Measurements from ENCODE around the gene POU3F1. TPM values are rescaled to one million over a fixed set of nuclear protein-coding genes. Genes with fewer than 3 reads are reported as not detected.

The POU3F1 gene
- total RNA-seq, 1 donor from 2014 or later: 1.2 TPM

GRCh38 chr1:38028671-38029070 lies 17.9 kb downstream of the POU3F1 start:
- Mint-ChIP-seq H3K27ac (ENCODE audit: unreplicated experiment) (peak overlapping the region; percentile 84), H3K36me3 (ENCODE audit: low read depth, unreplicated experiment) (peaks cover 24% of the 10 kb centered on the region), H3K9me3 (ENCODE audit: unreplicated experiment) (no peaks in the 10 kb centered on the region), H3K27me3 (ENCODE audit: unreplicated experiment) (peaks cover 5% of the 10 kb centered on the region), H3K4me1 (ENCODE audit: unreplicated experiment) (peaks cover 58% of the 10 kb centered on the region), H3K4me3 (ENCODE audit: unreplicated experiment) (peak overlapping the region; percentile 71)
- no peak for TF ChIP-seq CTCF (IDR thresholded peaks at IDR 0.05; ENCODE audit: unreplicated experiment)
- DNase-seq (ENCODE audit: low spot score): no peak

- Mint-ChIP-seq H3K4me3 (ENCODE audit: unreplicated experiment) (peak overlapping the region; percentile 51), H3K27ac (ENCODE audit: unreplicated experiment) (no peak overlapping the region)
These were observed 18.4 kb downstream of the POU3F1 start for GRCh38 chr1:38028105-38028591.

GRCh38 chr1:38027201-38028104 lies 19.1 kb downstream of the POU3F1 start:
- no peaks in the 10 kb centered on the region for H3K9me3 Mint-ChIP-seq (ENCODE audit: unreplicated experiment)
- DNase-seq (ENCODE audit: low spot score): no peak
- peak overlapping the region; percentile 81 for H3K27ac Mint-ChIP-seq (ENCODE audit: unreplicated experiment)
- H3K36me3 Mint-ChIP-seq (ENCODE audit: low read depth, unreplicated experiment): peaks cover 33% of the 10 kb centered on the region
- TF ChIP-seq CTCF (IDR thresholded peaks at IDR 0.05; ENCODE audit: unreplicated experiment): no peak
- peaks cover 58% of the 10 kb centered on the region for H3K4me1 Mint-ChIP-seq (ENCODE audit: unreplicated experiment)
- peak overlapping the region; percentile 51 for H3K4me3 Mint-ChIP-seq (ENCODE audit: unreplicated experiment)
- H3K27me3 Mint-ChIP-seq (ENCODE audit: unreplicated experiment): peaks cover 6% of the 10 kb centered on the region

More at GRCh38 chr1:38028105-38028591, 18.4 kb downstream of the POU3F1 start:
- Mint-ChIP-seq H3K9me3 (ENCODE audit: unreplicated experiment) (no peaks in the 10 kb centered on the region), H3K27me3 (ENCODE audit: unreplicated experiment) (peaks cover 5% of the 10 kb centered on the region), H3K36me3 (ENCODE audit: low read depth, unreplicated experiment) (peaks cover 28% of the 10 kb centered on the region), H3K4me1 (ENCODE audit: unreplicated experiment) (peaks cover 58% of the 10 kb centered on the region)
- no peak for DNase-seq (ENCODE audit: low spot score)
- no peak for TF ChIP-seq CTCF (IDR thresholded peaks at IDR 0.05; ENCODE audit: unreplicated experiment)

- DNase-seq (ENCODE audit: low spot score): peak; percentile 71
- Mint-ChIP-seq H3K36me3 (ENCODE audit: low read depth, unreplicated experiment) (peaks cover 40% of the 10 kb centered on the region), H3K9me3 (ENCODE audit: unreplicated experiment) (no peaks in the 10 kb centered on the region), H3K4me3 (ENCODE audit: unreplicated experiment) (peak overlapping the region; percentile 48), H3K4me1 (ENCODE audit: unreplicated experiment) (peaks cover 58% of the 10 kb centered on the region), H3K27ac (ENCODE audit: unreplicated experiment) (peak overlapping the region; percentile 94), H3K27me3 (ENCODE audit: unreplicated experiment) (peaks cover 6% of the 10 kb centered on the region)
- peak; percentile 58 for TF ChIP-seq CTCF (IDR thresholded peaks at IDR 0.05; ENCODE audit: unreplicated experiment)
These were observed 19.9 kb downstream of the POU3F1 start for GRCh38 chr1:38026592-38027200.
